IMR-90 (cell line): Measurements from ENCODE around the gene CLDN7. TPM values are rescaled to one million over a fixed set of nuclear protein-coding genes. Genes with fewer than 3 reads are reported as not detected.

Source experiments
- CHD1 ChIP-seq: IDR thresholded peaks from 2 replicates; pipeline ENCODE4 v1.6.1; 2012; ENCODE audit warnings: low read depth, low read length, improper control_type of control experiment
- CTCF ChIP-seq: conservative IDR thresholded peaks from 2 replicates; pipeline ENCODE4 v1.5.1; 2012; ENCODE audit warnings: mild to moderate bottlenecking, low read depth, low read length, improper control_type of control experiment
- polyA plus RNA-seq, 3 experiments: library from polyadenylated mRNA; depleted of rRNA; stranded (reverse); fragments of >200 nt; gene quantifications; 2 replicates each; pipeline ENCODE4 v1.2.3, GENCODE V29; 2012; ENCODE audit warnings: low replicate concordance in 1 of 3
- total RNA-seq: library from RNA; depleted of rRNA; stranded (reverse); fragments of >200 nt; gene quantifications from 2 replicates; pipeline ENCODE4 v1.2.3, GENCODE V29; 2012

The CLDN7 gene
- total and polyA plus RNA-seq, 2 of the 4 experiments (the other 2 are of a cell fraction): 1.4 TPM

GRCh38 chr17:7216242-7217112 lies 45.8 kb downstream of the CLDN7 start (continued):
- TF ChIP-seq CTCF: no peak
- TF ChIP-seq CHD1: no peak
